Lung microvascular endothelial cell (primary cell): ENCODE results near the gene ATP10A. TPM values are rescaled to one million over a fixed set of nuclear protein-coding genes. Genes with fewer than 3 reads are reported as not detected.

ENCODE experiments used
- DNase-seq, 2 donors: peaks; one replicate each; pipeline versions ENCODE4 v3.0.0 to v3.0.0-alpha.2; 2010; ENCODE audit warnings: low read depth in 2 of 2
- total RNA-seq: library from RNA; depleted of rRNA; stranded (reverse); fragments of >200 nt; gene quantifications from 2 replicates; pipeline ENCODE4 v1.2.1, GENCODE V29; 2014

The ATP10A gene
- total RNA-seq, 1 donor from 2014 or later = not detected

DNA sequence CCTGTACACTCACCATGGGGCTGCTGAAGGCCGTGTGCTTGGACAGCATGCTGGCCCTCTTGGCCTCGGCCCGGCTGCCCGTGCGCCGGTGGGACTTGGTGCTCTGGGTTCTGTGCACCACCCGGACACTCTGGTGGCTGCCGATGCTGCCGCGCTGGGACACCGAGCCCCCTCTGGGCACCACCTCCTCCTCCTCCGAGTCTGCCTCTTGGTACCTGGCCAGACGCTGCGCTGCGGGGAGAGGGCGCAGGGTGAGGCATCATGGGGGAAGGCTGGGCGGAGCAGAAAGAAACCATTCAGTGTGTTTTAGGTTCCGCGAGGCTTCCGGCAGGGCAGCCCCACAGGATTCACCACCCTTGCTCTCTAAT, 145.0 kb downstream of the ATP10A start:
- no peak for DNase-seq

DNA sequence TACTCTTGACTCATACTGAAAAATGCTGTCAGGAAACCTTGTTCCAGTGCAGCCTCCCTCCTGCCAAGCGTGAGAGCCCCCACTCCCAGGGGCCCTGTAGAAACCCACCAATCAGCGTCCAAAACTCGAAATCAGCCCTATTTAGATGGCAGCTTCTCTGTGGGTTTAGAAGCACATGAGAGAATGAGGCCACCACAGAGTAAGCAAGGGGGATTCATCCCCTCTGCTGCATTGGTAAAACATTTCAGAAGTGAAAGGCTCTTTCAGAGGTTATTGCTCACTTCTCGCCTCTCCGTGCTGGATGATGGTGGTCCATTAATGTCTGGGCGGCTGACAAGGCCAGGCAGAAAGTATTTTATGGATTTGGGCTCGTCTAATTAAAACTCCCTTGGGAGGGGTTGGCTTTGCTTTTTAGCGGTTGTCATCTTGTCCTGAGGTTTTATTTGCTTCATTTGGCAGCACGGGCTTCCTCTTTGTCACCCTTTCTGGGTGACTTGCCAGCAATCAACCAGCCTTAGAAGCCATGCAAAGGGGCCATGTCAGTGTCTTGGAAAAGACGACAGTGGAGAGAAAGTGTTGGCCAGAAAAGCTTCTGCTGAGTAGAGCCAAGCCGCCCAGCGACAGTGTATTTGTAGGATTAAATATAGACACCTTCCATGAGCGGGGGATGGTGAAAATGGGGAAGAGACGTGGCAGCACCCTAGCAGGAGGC, 145.5 kb downstream of the ATP10A start:
- no peak for DNase-seq

DNA sequence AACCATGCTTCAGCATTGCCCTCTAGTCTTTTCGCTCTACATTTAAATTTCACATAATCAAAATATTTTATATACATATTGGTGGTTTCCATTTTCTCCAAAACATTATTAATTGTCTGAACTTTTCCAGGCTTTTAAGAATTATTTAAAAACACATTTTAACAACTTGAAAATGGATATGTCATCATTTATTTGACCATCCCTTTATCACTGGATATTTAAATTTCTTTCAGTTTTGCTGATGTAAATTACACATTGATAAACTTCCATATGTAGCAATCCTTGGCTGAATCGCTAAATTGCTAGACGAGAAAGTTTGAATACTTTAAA, 146.0 kb downstream of the ATP10A start:
- DNase-seq = no peak

DNA sequence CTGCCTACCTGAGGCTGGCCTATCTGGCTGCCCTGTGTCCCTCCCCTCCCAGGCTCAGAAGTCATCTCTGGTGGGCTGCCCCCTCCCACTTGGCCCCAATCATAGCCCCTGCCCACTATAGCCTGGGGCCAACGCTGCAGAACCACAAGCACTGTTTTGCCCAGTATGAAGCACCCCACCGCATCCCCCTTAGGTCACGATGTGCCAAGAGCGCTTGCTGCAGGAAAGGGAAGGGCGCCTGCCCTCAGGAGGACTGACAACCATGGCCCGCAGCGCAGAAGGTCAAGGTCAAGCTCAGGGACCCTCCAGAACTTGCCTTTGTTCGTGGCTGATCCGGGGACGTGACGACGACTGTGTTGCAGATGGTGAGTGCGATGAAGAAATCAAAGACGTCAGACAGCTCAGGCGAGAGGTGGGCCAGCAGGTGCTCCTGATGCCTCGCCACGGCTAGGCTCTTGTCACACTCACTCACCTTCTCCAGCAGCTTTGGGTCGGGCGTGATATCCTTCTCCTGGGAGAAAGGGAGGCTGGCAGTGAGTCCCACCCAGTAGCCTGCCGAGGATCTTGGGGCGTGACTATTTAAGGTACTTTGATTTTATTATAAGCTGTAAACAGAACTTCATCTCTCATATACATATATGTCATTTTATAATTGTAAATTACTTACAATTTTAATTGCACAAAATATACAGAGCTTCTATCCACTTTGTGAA, 146.6 kb downstream of the ATP10A start:
- no peak for DNase-seq

DNA sequence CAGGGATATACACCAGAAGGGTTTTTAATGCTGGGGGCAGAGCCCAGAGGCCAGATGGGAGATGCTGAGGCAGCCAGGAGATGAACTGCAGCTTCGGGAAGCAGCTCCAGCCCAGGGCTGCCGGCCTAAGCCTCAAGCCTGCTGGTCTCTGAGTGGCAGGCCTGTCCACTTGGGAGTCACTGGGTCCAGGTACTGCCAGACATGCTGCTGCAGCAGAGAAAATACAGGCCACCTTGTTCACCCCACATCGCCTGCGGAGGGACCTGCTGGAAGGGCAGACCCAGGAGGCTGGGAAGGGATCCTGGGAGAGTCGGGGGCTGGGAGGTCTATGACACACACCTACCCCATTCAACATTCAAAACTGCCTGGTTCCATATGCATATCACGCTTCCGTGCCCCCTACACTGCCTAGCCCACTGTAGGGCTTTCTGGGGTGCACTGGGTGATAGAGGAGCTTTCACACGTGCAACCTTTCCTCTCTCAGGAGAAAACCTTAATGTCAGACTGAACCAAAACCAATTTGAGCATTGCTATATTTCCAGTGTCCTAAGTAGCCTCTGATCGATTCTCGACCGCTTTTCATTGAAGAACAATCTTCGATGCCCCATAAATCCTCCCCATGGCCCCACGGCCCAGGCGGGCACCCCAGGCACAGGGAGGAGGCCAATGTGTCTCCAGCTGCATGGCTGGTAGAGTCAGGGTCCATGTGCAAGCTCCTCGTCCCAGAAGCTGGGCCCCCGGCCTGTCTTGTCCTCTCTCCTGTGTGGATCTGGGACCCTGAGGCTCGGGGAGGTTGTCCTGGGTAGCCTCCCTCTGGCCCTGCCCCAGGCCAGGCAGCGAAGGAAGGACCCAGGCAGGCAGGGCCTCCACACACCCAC, 147.4 kb downstream of the ATP10A start:
- DNase-seq = no peak

DNA sequence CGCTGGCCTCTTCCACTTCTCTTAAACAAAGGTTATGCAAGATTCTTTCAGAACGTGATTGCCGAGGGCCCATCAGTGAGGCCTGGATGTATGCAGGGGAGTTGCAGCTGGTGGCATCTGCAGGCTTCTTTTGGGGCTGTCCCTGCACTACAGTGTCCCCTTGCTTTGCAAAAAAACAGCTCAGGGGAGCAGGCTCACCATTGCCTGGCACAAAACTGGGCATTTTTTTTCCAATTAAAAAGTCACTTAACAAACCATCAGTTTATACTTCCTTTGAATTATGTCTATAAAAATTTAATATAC, 148.6 kb downstream of the ATP10A start:
- DNase-seq = no peak

DNA sequence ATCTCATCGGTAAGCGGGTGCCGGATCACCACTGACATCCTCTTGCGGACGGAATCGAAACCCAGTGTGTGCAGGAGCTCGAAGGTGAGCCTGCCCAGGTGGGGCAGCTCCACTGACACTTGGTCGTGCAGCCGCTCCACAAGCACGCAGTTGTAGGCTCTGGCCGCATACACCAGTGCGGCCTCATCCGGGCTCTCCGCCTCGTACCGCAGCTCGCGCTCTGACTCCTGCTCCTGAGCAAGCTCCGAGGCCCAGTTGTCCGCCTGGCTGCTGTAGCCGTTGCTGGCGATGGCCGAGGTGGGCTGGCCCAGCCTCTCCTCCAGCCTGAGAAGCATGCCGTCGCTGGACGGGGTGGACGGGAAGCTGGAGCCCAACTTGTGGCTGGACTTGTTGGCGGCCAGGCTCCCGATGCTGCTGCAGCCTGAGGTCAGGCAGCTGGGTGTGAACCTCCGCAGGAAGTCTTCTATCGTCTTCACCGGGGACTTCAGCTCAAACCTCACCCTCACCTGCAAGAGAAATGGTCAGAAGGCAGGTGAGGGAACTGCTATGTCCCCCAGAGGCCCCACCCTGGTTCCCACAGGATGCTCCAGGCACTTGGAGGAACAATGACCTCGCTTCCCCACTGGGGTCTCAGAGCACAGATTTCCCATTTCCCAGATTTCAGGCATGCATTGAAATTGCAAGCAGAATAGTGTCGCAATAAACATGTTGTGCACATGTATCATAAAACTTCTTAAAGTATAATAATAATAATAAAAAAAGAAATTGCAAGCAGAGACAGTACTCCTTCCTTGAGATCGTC, 149.2 kb downstream of the ATP10A start:
- no peak for DNase-seq

DNA sequence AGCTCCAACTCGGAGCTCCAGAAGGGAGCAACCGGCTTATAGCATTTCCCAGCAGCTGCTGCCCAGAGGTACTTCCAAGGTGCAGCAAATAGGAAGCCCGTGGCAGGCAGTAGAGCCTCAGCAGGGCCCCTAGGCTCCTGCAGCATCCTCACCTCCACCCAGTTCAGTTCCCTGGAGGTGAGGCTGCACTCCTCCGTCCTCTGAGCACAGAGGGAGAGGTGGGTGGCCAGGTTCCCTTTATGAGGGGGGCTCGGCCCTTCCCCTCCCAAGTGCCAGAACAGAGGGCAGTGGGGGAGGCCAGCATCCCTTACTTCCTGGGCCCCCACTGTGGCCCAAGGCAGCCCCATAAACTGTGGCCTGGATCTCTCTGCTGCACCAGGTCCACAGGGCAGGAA, 150.2 kb downstream of the ATP10A start:
- DNase-seq = no peak

DNA sequence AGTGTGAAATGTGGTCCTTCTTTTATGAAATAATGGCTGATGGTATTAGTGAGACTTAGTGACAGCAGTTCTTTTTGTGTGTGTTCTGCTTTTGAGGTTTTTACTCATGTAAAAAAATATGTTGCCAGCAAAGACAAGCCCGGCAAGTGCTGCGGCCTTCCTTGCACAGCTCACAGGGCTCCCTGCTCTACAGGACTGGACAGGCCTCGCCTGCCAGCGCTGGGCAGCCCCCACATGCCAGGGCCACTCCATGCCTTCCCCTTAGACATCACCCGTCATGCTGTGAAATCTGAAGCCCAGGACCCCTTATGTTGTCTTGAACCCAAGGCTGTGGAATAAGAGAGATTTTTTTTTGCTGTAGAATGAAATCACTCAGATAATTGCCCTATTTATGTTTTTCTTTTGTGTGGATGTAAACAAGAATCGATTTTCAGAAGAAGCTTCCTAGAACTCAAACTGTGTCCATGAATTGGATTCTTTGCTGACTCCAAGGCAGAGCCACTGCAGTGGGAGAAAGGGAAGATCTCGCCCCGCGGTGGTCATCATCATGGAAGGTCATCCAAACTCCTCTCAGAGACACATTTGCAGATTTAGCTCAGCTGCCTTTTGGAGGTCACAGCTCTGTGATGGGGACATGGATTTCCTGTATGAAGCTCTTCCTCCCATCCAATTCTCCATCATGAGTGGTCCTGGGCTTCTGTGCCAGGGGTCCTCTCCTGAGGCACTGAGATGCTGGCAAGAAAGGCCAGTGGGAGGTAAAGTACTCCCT, 150.8 kb downstream of the ATP10A start:
- DNase-seq = no peak

DNA sequence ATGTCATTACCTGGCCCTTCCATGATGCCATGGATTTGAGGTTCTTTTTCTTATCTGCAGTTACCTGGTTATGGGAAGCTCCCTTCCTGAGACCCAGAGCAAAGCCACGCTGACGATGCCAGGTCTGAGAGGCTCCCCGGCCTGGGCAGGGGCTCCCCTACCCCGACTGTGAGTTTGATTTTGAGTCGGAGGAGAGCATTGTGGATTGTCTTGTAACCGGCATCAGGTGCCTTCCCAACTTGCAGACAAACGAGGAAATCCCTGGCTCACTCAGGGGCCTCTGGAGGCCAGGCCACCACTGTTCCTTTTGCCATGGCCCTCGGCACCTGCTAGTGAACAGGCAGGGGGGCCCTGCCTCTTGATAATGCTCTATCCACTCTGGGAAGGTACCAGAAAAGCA, 151.4 kb downstream of the ATP10A start:
- DNase-seq = no peak

DNA sequence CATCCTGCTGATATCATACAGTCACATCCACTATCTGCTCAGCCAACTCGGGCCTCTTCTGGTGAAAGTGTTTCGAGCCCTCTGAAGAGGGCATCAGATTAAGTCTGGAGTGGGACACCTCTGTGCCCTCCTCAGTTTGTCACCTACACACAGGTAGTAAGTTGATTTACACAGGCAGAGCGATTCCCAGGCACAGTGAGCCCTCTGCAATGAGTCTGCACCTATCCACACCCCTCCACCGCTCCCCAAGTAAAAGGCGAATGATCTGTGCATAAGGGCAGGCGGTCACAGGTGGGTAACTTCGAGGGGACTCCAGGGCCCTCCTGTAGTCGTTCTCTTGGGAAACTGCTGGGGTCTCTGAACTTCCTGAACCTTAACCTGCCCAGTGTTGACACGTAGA, 152.0 kb downstream of the ATP10A start:
- DNase-seq = no peak

DNA sequence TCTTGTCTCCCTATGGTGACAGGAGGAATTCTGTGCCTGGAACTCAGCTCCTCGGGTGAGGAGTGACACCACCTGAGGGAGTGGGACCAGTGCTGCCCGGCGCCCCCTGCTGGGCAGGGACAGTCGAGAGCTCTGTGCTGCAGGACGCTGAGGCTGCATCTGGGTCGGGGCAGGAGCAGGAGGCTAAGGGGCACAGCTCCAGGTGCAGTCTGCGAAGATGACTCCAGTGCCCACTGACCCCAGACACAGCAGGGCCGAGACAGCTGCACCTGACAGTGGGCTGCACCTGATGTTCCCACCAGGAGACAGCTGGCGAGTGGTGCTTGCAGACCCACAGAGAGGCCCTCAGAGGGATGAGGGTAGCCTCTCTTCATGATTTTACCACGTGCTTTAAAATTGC, 152.9 kb downstream of the ATP10A start:
- no peak for DNase-seq

DNA sequence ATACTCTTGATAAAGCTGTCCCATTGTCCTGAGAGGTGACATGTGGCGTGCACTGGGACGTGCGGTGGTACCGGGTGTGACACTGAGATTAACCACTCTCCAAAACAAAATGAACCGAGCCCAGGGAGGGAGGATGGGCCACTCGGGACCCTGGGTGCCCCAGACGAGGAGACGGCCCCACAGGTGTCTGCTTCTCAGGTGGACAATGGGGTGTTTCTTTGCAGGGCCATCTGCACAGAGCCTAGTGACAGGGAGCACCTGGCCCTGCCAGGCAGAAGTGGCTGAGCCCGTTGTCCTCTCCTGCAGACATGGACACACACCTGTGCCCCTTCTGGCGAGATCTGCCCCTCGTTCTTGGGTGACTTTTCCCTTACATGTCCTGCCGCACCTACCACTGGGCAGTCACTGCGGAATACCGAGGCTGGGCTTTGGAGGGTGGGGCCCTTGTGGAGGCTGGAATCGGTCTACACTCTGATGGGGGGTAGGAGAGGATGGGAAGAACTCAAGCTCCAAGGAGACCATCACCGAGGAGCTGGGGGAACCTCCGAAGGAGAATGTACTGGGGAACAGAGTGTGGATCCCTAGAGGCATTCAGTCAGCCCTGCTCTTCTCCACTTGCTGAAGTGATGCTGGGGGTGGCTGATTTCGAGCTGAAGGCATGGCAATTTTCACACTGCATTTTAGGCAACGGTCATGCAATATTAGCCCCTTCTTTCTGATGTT, 153.5 kb downstream of the ATP10A start:
- DNase-seq = no peak

DNA sequence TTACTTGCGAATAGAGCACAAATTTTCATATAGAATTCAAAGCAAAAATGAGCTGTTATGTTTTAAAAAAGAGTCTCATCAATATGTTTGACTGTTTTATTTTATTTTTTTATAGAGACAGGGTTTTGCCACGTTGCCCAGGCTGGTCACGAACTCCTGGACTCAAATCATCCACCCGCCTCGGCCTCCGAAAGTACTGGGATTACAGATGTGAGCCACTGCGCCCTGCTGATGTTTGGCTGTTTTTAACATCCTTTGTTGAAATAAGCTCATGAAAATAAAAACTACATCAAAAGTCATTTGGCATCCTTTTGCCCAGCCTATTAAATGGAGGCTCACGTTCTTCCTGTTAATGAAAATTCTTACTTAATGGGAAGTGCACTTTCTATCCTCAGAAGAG, 154.7 kb downstream of the ATP10A start:
- no peak for DNase-seq

DNA sequence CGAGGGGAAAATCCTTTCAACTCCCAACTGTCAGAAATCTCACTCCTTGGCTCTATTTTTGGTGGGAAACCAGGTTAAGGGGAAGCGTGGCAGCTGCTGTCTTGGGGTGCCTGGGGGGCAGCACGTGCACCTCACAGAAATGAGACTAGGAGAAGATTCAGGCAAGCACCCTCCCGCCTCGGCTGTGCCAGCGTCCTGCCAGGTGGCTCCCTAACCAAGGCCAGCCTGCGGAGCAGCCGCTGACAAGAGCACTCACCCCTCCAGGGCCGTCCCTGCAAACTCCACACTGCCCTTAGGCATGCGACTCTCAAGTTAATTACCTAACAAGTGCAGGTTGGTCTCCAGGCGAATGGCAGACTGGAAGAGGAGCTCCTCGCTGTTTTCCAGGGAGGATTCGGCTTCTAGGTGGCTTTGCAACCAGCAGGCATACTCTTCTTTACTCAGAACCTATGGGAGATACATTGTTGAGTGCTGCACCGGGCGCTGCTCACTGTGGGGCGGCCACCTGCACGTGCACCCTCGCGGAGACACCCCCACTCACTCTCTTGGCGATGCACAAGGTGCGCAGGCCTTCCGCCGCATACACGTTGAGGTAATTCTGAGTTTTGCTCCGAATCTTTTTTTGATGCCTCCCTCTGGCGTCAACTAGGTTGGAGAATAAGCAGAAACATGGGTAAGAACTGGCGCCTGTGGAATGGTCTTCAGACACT, 155.3 kb downstream of the ATP10A start:
- DNase-seq = no peak

DNA sequence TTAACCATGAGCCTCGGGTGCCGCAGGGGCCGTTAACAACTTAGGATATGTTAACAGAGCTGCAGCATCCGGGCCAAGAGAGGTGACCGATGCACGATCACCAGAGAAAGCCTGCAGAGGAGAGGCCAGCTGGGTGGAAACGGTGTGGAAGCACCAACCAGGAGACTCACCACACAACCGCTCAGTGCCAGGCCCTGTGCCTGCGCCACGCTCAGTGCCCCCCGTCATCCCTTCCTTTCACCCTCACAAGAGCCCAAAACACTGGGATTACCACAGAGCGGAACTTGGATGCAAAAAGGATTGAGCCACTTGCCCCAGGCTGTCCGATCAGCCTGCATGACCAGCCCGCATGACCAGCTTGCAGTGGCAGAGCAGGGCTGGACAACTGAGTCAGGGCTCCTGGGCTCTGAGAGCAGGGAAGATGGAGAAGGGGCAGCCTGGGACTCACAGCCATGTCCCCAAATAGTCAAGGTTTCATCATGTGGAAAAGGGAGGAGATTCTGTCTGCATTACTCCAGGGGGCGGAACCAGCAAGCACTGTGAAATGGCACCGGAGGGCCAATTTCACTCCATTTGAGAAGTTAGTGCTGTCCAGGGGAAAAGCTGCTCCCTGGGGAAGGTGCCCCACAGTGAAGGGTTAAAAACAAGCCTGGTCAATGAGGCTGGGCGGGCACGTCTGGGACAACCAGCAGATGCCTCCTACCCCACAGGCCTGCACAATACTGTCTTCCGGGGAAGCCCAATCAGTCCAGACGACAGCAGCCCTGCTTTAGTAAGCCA, 156.8 kb downstream of the ATP10A start:
- no peak for DNase-seq

DNA sequence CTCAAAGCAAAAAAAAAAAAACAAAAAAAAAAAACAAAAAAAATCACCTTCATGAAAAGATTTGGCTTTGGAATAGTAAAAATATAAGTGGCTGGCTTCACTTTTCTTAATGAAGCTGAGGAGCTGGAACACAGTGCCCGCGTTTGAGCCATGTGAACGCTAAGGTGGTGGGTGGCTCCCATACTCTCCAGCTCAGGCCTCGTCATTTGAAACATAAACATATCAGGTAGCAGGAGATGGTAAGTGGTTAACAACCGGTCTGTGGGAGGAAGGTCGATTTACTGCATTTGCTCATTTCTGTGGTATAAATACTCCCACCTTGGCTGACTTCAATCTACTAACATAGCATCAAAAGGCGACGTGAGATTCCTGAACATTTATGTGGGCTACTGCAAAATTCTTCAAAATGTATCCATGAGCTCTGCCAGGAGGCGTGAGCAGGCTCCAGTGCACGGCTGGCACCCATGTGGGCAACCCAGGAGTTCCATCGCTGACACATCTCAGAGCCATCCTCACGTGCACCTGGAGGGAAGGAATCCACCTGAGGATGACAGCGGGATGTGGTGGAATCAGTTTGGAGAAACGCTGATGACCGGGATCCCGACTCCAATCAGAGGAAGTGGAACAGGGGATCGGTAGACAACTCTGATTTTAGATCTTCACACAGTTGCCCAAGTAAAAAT, 157.6 kb downstream of the ATP10A start:
- DNase-seq = no peak

DNA sequence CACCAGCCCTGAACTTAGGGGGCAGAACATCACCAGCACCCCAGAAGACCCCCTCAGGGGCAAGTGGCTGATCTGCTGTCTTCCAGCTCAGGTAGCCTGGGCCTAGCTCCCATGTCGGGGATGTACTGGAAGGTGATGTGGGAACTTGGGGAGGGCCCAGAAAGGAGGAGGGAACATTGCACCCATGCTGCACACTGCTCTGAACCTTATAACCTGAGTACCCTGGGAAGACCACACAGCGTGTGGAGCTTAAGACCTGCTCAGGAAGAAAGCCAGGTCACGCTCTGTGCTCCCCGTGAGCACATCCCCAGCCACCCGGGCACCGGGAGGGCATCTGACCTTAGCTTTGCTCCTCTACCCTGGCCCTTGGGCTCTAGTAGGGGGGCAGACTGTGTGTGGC, 159.4 kb downstream of the ATP10A start:
- DNase-seq = no peak
